ENCODE data around the gene PDSS1. TPM values are rescaled to one million over a fixed set of nuclear protein-coding genes. Genes with fewer than 3 reads are reported as not detected.

The PDSS1 gene
- total and polyA plus RNA-seq, 9 of the 15 experiments (the other 6 are each of a cell fraction or from before 2014, with no cell fraction given): 11.0 to 59.5 (median 45.3) TPM

GRCh38 chr10:26697163-26697921 is at the start of gene PDSS1 (continued):
- TF ChIP-seq HOMEZ (CRISPR knock-in tag; IDR thresholded peaks at IDR 0.05): no peak
- TF ChIP-seq E2F1 (CRISPR knock-in tag; IDR thresholded peaks at IDR 0.05): no peak
- TF ChIP-seq FUS (optimal IDR thresholded peaks at IDR 0.05; ENCODE audit: low read depth, low read length): no peak
- TF ChIP-seq TFAM (CRISPR knock-in tag; conservative IDR thresholded peaks at IDR 0.05): no peak
- TF ChIP-seq HDAC1 (IDR thresholded peaks at IDR 0.05): peak in 1 of 2 experiments; percentile 32; a peak in 2 of 4 replicates
- no peak for TF ChIP-seq CBX2 (IDR thresholded peaks at IDR 0.05; ENCODE audit: insufficient read depth, low read length, poor library complexity, severe bottlenecking)
- no peak; the same call in 1 of the 2 replicates for TF ChIP-seq BHLHE40 (IDR thresholded peaks at IDR 0.05; ENCODE audit: low read length)
- TF ChIP-seq ZNF699 (CRISPR knock-in tag; IDR thresholded peaks at IDR 0.05; ENCODE audit: insufficient replicate concordance): no peak
- no peak for TF ChIP-seq TRIM25 (IDR thresholded peaks at IDR 0.05; ENCODE audit: borderline replicate concordance)
- TF ChIP-seq PHTF2 (CRISPR knock-in tag; IDR thresholded peaks at IDR 0.05): no peak
- TF ChIP-seq NCOR1 (IDR thresholded peaks at IDR 0.05): no peak
- no peak for TF ChIP-seq TSHZ1 (CRISPR knock-in tag; IDR thresholded peaks at IDR 0.05)
- TF ChIP-seq SRF (CRISPR knock-in tag; IDR thresholded peaks at IDR 0.05): no peak
- no peak for TF ChIP-seq MCM2 (IDR thresholded peaks at IDR 0.05; ENCODE audit: low read depth)
- TF ChIP-seq CREB3L1 (IDR thresholded peaks at IDR 0.05; ENCODE audit: borderline replicate concordance, low read depth): peak; percentile 77; the same call in 1 of the 2 replicates
- no peak for TF ChIP-seq ZNF224 (CRISPR knock-in tag; IDR thresholded peaks at IDR 0.05)
- peak; percentile 46 for TF ChIP-seq ATF7 (IDR thresholded peaks at IDR 0.05)
- no peak for TF ChIP-seq PTRF (tag; IDR thresholded peaks at IDR 0.05)

Measured in K562 (cell line).